ENCODE results near the gene MYLIP.
"Not testable (repeated sequence)": the region's sequence is repeated elsewhere in the genome, so short reads cannot be mapped to it uniquely, and the experiment has no call there.

MYLIP gene

GRCh38 chr6:16146028-16146427, 17.1 kb downstream of the MYLIP start:
- peak; percentile 60 for DNase-seq

- peak; percentile 98 for DNase-seq
These were observed 17.7 kb downstream of the MYLIP start for GRCh38 chr6:16146527-16146955.

- peak; percentile 78 for DNase-seq
These were observed 19.6 kb downstream of the MYLIP start for GRCh38 chr6:16148498-16148897.

- no peak for DNase-seq
These were observed 20.4 kb downstream of the MYLIP start for GRCh38 chr6:16149305-16149704.

DNA sequence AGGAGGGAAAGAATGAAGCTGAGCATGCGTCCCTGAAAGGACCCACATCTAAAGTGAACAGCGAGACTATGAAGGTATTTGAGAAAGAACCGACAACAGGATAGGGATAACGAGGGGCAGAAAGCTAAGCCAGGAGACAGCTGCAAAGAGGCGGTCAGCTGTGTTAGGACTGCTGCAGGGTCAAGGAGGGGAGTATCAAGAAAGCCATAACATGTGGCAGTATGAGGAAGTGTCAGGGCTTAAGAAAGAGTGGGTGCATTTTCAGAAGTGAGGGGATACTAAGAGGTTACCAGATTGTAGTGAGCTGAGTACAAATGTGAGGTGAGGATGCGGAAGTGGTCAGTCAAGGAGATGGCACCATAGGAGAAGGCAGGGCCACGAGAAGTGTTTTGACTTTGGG, 21.2 kb downstream of the MYLIP start:
- no peak for DNase-seq

GRCh38 chr6:16153211-16153820, 24.4 kb downstream of the MYLIP start:
- no peak for DNase-seq

DNA sequence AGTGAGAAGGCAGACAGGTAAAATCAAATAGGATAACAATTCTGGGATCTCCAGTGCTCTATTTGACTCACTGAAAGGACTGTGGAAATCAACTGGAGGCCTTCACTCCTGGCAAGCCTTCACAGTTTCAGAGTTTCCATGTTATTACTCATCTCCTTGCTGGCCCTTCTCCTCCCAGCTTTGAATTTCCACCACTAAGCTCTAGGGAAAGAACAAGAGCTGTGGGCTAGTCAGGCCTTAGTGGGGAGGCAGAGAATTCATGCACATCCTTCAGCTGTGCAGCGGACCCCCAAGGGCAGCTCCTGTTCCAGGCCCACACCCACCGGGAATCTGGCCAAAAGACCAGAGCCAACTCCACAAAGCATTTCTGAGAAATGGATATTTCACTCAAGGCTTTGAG, 26.0 kb downstream of the MYLIP start:
- DNase-seq = no peak

GRCh38 chr6:16157492-16157891, 28.6 kb downstream of the MYLIP start:
- peak; percentile 48 for DNase-seq

DNA sequence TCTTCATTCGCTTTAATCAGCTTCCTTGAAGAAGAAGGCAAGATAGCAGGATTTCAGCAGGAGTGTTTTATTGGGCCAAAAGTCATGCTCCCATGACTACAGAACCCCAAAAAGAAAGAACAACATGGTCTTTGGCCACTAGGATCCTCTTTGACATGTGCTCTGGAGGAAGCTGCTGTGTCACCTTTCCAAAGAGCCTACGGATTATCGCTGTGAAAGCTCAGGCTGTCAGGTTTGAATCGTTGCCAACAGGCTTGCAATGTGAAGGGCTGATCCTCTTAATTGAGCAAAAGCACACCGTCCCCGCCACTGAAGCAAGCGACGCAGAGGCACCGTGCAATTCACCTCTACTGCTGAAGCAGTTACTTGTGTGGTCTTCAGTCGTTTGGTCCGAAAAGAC, 29.0 kb downstream of the MYLIP start:
- peak; percentile 92 for DNase-seq

DNA sequence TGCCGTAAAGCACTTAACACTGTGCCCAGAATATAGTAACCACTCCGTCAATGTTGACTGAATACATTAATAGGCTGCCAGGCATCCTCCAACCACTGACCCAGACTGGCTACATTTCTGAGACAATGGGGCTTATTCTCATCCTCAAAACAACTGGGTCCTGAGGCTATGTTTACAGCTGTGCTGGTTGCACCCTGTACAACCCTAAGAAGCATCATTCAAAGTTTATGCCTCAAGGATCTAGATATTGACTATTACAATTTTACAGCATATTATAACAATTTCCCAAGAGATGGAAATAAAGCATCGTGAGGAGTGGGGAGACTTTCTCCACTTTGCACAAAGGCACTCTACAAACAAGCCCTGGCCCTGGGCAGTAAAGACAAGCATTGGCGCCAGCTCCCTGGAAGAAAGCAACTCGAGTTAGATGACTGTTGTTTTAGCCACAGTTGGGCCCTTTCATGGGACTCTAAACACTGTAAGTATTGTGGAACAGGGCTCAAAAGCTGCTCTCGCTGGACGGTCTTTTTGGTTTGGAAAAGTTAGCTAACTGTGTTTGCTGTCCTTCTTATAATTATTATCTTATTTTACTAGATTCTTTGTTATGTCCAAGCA, 30.2 kb downstream of the MYLIP start:
- DNase-seq = peak; percentile 8

- no peak for DNase-seq
These were observed 31.9 kb downstream of the MYLIP start for GRCh38 chr6:16160794-16161193.

- no peak for DNase-seq
These were observed 33.1 kb downstream of the MYLIP start for GRCh38 chr6:16162003-16162402.

DNA sequence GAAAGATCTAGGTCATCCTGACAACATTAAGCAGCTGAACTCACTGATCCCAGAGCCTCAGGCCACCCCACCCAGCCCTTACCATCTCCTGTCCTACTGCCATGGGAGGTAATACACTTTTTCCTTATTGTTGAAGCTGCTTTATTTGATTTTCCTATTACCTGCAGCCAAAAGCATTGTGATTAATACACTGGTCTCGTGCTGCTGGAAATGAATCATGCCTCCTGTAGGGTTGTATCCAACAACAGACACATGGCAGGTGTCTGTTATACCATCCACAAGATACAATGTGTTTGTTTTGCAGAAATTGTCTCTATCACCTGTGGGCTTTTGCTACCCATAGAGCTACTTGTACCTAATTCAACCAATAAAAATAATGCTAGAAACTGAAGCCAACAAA, 34.2 kb downstream of the MYLIP start:
- peak; percentile 73 for DNase-seq

DNA sequence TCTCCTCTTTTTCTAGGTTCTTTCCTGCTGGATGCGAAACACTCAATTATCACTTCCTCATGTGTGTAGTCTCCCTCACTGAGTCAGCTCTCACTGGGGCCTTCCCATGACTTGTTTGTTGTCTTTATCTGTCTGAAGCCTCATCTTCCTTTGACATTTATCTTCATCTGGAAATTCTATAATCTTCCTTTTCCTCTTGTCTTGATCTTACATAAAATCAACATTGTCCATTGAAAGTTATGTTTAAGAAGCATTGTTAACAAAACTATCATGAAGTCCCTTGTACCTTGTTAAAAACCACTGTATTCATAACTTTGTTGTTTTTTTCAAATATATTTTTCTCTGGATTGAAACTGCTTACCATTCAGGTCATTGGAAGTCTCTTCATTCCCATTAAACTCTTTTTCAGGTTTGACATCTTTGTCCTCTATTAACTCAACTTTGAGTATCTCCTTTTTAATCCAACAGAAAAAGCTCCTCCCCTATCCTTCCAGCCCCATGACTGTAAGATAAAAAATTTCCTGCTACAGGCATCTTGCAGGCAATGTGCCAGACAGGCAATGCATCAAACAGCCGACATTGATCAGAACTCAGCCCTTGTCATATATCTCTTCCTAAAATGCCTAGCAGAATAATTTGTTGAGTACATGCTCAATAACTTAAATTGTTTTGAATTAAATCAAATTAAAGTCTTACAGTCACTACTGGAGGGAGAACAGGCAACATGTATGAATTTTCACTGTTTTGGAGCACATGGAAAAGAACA, 34.8 kb downstream of the MYLIP start:
- peak; percentile 50 for DNase-seq

DNA sequence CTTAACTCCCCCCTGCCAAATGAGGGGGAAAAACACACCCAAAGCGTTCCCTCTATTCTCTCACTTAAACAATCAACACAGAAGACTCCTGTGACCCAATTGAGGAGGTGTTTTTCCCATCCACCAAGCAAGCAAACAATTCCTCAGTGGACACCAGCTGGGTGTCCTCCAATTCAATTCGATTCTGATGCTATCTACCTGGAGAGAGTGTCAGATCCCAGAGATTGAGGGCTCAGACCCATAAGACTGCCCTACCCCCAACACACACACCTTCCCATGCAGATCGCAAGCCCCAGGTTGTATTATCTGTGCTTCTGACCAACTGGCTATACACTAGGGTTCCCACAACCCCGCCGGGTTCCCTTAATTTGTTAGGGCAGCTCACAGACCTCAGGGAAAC, 36.8 kb downstream of the MYLIP start:
- no peak for DNase-seq

GRCh38 chr6:16166871-16167608, 38.2 kb downstream of the MYLIP start:
- DNase-seq = no peak

- no peak for DNase-seq
These were observed 39.2 kb downstream of the MYLIP start for GRCh38 chr6:16168121-16168520.

DNA sequence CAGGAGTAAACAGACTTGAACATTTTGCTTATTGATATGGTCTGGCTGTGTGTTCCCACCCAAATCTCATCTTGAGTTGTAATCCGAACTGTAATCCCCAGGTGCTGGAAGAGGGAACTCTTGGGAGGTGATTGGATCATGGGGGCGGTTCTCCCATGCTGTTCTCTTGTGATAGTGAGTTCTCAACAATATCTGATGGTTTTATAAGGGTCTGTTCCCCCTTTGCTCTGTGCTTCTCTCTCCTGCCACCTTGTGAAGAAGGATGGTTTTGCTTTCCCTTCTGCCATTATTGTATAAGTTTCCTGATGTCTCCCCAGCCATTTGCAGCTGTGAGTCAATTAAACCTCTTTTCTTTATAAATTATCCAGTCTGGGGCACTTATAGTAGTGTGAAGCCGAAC, 40.0 kb downstream of the MYLIP start:
- DNase-seq = peak; percentile 82

- no peak for DNase-seq
These were observed 42.5 kb downstream of the MYLIP start for GRCh38 chr6:16171400-16171799.

DNA sequence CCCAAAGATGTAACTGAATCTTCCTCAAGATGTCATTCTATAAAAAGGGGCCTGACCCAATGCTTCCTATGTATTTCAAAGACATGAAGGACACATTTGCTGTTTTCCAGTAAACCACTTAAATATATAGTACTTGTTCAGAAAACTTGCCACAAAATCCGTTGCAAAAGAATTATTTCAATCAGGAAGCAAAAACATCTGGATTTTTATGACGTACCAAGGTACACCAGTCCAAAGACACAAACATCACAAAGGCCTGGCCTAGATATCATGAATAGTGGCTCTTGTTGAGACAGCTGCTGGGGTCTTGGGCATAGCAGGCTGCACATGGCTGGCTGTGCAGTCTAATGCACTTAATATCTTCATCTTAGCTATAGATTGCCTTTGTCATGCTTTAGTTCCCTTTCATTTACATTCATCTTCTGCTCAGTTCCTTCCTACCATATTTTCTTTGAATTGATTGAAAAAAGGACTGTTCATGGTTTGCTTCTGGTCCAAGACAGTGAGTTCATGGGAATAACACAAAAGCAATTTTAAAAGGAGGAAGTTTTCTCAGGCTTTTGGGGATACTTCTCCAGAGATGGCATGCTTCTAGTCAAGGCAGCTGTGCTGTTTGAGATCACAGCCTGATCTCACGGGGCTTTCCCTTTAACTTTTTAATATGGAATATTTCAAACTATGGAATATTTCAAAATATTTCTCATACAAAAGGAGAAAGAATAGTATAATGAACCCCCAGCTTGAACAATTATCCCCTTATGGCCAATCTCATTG, 44.5 kb downstream of the MYLIP start:
- no peak for DNase-seq

DNA sequence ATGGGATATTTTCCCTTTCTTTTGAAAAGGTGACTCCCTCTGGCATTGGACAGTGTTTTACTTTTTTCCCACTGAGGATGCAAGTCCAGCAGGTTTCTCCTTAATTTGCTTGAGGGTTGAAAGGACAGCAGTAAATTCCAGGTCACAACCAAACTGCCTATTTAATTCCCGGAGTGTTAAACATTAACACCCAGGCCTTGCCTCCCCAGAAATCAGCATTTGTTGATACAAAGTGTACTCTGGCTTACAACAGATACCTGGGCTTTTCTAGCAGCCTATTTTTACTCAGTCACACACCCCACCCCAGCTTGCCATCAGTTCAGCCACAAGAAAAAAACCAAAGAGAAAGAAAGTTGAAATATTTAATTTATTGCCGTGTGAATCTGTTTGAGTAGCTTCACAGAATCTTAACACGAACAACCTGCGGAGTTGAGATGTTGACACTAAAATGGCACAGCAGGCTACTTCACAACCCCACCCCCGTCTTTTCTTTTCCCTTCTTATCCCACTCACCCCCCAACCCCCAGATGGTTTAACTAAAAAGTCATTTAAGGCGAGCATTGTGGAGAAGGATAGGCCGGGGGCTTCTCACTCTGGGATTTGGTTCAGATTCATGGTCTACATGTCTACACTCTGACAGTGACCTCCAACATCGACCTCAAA, 45.7 kb downstream of the MYLIP start:
- DNase-seq = no peak

DNA sequence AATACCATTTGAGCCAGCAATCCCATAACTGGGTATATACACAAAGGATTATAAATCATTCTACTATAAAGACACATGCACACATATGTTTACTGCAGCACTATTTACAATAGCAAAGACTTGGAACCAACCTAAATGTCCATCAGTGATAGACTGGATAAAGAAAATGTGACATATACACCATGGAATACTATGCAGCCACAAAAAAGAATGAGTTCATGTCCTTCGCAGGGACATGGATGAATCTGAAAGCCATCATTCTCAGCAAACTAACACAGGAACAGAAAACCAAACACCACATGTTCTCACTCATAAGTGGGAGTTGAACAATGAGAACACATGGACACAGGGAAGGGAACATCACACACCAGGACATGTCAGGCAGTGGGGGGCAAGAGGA, 47.7 kb downstream of the MYLIP start:
- not testable (repeated sequence) for DNase-seq

All from NCI-H69 (cell line).